ENCODE measurements around the gene C11orf97.
A peak's percentile ranks its signal among the peaks of the same experiment; 100 is the strongest.
"Not testable (repeated sequence)": the region's sequence is repeated elsewhere in the genome, so short reads cannot be mapped to it uniquely, and the experiment has no call there.

Gene C11orf97

DNA sequence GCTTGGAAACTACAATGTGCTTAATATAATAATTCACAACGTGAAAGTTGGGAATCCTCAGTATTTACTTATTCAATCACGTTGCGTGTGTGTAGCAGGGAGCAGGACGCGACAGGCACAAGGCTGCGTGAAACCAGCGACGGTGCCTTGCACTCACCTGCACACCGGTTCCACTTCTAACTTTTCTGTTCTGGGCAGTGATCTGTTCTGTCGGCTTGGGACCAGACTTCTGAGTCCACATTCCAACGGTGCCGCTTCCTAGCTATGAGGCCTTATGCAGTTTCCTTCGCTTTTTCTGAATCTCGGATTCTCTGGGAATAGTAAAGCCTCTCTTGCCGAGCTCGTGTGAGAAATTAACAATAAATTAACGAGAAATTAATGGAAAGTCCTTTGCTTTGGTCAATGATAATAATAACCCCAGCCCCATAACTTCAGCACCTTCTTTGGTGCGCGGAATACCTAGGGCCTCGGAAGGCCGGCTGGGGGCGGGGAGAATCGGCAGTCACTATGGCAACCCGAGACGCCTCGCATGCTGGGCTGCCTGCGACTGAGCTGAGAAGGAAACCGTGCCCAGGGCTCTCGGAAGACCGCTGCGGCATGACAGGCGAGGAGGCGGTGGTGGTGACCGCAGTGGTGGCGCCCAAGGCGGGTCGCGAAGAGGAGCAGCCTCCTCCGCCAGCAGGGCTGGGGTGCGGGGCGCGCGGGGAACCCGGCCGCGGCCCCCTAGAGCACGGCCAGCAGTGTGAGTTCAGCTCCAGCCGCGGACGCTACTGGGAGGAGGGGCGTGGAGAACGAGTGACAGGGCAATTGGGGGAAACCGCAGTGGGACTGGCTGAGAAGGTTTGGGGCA, at the start of gene C11orf97:
Gene C11orf97 (plus strand): TSS at position 530 of the 850 bp plus-strand sequence. CDS start 68 bp downstream, at position 598.
- DNase-seq = peak; percentile 79

DNA sequence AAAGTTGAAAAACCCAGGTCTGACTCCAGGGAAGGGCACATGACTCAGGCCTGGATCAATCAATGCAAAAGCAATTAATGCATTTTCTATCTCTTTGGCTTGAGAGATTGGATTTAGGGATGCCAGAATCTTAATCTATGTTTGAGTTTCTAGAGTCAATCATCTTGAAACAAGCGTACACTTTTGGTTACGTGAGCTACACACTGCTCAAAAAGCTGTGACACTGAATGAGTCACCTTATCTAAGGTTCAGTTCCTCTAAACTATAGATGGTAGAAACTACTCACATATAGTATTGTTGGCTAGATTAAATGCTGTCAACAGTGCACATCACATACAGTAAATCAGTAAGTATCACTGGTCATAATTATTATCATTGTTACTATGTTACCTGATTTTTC, 42.8 kb upstream of the C11orf97 start:
- no peak for DNase-seq

- DNase-seq = no peak
Measured at GRCh38 chr11:94472916-94473799, 39.1 kb upstream of the C11orf97 start.

GRCh38 chr11:94477624-94478023, 34.6 kb upstream of the C11orf97 start:
- DNase-seq = no peak

DNA sequence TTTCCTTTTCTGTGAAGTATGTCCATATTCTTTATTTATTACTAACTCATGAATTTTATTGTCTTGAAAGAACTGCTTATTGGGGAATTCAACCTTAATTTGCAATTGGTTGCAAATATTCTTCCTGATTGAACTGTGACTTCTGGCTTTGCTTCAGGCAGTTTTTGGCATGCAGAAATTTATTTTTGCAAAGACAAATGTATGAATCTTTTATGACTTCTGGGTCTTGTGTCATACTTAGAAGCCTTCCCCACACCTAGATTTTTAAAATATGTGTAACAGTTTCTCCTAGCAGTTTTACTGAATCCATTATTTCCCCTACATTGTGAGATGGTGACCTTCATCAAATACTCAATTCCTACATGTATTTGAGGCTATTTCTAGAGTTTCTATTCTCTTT, 30.9 kb upstream of the C11orf97 start:
- no peak for DNase-seq

- no peak for DNase-seq
Measured at GRCh38 chr11:94486068-94486467, 26.2 kb upstream of the C11orf97 start.

- peak; percentile 96 for DNase-seq
Measured at GRCh38 chr11:94493281-94494125, 18.8 kb upstream of the C11orf97 start, which contains the start of the genes ANKRD49 and MRE11. ANKRD49 (plus strand) TSS chr11:94493984; CDS start chr11:94496694, 2,710 bp downstream. MRE11 (minus strand) TSS chr11:94493844; CDS start chr11:94492801, 1,043 bp downstream.

DNA sequence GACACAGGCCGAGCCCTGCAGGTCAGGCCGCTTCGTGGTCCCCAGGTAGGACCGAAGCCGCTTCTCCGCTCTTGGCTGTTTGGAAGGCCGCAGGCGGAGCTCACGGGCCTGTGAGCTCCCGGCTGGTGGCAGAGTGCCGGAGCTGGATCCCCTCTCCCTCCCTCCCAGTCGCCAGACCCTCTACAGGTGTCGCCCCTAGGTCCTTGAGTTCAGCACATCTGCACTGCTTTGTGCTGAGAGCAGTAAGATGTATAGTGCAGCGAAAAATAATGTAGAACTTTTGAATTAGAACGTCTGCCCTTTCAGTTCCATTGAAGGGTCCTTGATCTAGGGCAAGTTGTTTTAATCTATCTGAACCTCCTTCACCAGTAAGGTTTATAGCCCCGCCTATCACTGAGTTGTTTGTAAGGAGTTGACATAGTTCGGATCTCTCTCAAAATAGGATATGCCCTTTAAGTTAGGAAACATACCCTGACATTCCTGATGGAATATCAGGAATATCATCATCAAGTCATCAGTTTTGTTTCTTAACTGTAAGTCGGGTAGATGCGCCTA, 18.1 kb upstream of the C11orf97 start:
- no peak for DNase-seq

GRCh38 chr11:94500181-94500580, 12.1 kb upstream of the C11orf97 start:
- no peak for DNase-seq

DNA sequence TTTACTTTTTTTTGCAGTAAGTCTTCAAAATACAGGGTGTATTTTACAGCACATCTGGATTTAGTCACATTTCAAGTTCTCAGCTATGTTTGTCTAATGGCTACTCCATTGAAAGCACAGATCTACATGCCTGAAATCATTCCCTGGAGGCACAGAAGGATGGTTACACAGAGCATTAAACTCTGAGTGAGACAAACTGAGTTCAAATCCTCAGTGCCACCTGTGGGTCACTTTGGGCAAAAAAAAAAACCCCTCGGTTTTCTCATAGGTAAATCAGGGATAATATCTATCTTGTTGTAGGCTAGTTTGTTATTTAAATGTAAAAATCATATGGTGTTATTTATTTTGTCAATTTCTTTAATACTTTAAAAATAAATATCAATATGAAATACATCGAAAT, 10.7 kb upstream of the C11orf97 start:
- no peak for DNase-seq

GRCh38 chr11:94504689-94505293, 7.5 kb upstream of the C11orf97 start:
- no peak for DNase-seq

- DNase-seq = not testable (repeated sequence)
Measured at GRCh38 chr11:94506513-94506912, 5.7 kb upstream of the C11orf97 start.

DNA sequence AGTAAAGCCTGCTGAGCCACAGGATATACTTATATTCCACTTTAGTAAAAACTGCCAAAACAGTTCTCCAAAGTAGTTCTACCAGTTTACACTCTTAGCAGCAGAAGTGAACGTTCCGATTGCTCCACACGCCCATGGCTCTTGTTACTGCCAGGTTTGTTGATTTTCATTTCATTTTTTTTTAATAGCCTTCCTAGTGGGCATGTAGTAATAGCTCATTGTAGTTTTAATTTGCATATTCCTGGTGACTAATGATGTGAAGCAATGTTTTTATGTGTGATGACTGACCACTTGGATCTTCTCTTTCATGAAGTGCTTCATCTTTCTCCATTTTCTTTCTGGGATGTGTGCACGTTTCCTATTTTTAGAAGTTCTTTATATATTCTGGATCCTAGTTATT, 4.8 kb upstream of the C11orf97 start:
- no peak for DNase-seq

DNA sequence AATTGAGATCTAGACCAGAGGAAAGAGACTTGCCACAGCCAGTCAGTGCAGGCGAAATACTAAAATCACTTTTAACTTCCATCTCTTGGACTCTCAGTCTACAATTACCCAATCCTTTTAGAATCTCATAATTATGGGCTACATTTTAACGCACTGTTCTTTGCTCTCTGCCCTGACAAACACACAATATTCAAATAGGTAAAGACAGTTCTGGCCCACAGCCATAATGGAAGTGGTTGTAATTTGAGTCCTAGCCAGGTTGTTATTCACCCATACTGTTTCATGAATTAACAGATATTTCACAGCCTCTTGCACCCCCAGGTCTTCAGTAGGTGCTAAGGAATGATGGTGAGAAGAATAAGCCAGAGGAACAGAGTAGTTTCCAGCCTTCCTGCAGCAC, 830 bp downstream of the C11orf97 start:
- DNase-seq = no peak

DNA sequence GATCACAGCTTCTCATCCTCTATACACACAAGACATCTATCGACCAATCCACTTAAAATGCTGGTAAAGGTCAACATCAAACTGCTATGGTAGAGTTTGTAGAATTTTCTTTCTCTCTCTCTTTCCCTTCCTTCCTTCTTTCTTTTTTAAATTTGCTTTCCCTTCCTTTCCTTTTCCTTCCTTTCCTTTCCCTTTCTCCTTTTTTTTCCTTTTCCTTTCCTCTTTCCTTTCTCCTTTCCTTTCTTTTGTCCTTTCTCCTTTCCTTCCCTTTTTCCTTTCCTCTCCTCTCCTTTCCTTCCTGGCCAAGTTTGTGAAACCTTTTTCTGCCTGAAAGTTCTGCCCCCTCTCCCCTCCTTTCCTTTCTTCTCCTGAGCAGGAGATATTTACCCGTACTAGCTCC, 3.1 kb downstream of the C11orf97 start:
- no peak for DNase-seq

DNA sequence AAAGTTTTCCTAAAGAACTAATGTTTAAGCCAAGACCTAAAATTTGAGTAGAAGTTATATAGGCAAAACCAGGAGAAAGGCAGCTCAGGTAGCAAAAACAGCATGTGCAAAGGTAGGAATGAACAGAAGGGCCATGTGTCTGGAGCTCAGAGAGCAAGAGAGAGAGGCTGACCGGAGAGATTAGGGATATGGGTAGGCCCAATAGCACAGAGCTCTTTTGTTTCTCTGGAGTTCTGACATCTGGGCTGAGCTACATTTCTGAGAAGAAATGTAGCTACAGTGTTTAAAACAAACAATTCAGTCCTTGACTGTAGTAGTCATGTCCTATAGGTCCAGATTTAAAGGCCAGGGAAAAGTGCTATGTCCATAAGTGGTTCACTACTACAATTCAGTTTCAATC, 4.5 kb downstream of the C11orf97 start:
- no peak for DNase-seq

GRCh38 chr11:94518300-94518699, 6.0 kb downstream of the C11orf97 start:
- no peak for DNase-seq

- no peak for DNase-seq
Measured at GRCh38 chr11:94519478-94520084, 7.3 kb downstream of the C11orf97 start.

DNA sequence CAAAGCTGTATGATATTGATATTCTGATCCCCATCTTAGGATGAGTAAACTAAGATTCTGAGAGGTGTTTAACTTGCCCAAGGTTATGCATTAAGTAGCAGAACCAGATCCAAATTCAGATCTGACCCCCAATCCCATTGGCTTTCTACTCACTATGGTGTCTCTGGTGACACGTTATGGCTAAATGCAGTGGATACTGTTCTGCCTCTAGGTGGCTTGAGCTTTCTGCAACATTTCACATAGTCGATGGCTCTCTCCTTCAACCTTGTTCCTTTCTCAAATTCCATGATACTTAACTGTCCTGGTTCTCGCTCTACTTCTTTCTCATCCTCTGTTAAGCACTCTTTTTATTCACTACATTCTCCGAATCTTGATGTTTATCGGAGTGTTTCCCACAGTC, 9.4 kb downstream of the C11orf97 start:
- DNase-seq = no peak

DNA sequence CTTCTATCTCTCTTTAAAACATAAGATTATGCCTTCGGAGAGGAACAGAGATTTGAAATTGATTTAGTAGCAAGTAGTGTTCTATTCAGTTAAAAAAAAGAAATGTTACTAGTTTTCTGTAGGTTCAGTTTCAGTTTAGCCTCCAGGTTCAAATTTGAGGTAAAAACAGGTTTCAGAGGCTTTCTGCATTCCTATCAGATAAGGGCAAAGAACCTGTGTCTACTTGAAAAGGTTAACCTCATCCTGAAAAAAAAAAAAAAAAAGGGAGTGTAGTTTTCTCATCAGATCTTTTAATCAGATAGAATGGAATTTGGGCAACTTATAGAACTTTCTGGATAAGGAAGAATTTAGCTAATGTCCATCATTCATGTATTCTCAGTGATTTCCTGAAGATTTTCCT, 12.1 kb downstream of the C11orf97 start:
- DNase-seq = no peak

DNA sequence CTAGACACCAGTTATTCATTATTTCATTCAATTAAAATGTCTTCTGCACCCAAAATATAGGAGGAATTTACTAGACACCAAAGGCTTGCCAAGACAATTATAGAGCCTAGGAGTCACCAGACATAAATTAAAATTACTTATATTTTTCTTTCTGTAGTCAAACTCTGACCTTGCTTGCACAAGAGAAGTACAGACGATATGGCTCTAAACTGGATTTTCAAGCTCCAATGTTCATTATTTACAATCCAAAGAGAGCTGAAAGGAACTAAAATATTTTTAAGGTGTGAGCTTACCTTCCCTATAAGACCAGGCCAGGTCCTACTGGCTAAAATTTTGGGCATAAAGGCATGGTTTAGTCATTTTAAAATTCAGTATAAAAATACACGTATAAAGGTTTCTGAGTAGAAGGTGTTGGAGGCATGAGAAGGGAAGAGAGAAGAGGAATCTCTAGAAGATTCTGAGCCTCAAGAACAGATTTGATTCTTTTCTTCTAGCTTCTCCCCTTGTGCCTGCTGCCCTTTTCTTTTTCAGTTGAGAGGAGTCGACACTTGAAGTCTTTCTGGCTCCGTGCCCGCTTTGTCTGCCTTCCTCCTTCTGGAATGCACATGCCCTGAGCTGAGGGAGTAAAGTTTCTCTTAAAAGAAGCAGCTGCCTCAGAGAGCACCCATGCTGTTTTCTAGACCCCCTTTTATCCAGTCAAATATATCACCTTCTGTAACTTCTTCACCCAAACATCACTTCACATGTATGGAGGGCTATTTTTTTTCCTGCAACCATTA, 13.5 kb downstream of the C11orf97 start:
- no peak for DNase-seq
